ENCODE measurements around the gene SPATS2L. TPM values are rescaled to one million over a fixed set of nuclear protein-coding genes. Genes with fewer than 3 reads are reported as not detected.

The SPATS2L gene
- total RNA-seq, 1 donor from 2014 or later: 100 TPM

DNA sequence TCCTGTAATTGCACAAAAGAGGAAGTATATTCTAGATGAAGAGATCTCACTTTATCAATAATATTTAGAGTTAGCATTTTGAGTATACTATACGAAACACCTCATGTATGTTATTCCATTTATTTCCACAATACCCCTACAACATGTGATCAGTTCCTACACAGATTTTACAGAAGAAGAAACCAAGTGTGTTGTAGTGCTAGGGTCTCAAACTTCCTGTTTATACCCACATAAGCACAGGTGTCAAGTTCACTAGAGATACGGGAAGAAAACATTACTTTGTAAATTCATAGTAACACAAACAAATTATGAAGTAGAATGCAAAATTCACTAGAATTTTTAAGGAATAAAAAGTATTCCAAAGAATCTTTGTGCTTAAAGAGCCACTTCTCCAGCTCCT is 157.0 kb downstream of the SPATS2L start:
- intact Hi-C loops (cut with DNase I): no loop called here
- no peaks in the 10 kb centered on the region for H3K9me3 ChIP-seq
- no peaks in the 10 kb centered on the region for H3K27me3 ChIP-seq (ENCODE audit: low read depth)
- DNase-seq (no peak), ATAC-seq (no peak)
- H3K36me3 ChIP-seq: peaks cover 48% of the 10 kb centered on the region
- H3K27ac ChIP-seq: no peak overlapping the region
- TF ChIP-seq, protein P1, sequence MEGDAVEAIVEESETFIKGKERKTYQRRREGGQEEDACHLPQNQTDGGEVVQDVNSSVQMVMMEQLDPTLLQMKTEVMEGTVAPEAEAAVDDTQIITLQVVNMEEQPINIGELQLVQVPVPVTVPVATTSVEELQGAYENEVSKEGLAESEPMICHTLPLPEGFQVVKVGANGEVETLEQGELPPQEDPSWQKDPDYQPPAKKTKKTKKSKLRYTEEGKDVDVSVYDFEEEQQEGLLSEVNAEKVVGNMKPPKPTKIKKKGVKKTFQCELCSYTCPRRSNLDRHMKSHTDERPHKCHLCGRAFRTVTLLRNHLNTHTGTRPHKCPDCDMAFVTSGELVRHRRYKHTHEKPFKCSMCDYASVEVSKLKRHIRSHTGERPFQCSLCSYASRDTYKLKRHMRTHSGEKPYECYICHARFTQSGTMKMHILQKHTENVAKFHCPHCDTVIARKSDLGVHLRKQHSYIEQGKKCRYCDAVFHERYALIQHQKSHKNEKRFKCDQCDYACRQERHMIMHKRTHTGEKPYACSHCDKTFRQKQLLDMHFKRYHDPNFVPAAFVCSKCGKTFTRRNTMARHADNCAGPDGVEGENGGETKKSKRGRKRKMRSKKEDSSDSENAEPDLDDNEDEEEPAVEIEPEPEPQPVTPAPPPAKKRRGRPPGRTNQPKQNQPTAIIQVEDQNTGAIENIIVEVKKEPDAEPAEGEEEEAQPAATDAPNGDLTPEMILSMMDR (IDR thresholded peaks at IDR 0.05): no peak
- H3K4me1 ChIP-seq: no peaks in the 10 kb centered on the region
- no peak overlapping the region for H3K4me3 ChIP-seq

DNA sequence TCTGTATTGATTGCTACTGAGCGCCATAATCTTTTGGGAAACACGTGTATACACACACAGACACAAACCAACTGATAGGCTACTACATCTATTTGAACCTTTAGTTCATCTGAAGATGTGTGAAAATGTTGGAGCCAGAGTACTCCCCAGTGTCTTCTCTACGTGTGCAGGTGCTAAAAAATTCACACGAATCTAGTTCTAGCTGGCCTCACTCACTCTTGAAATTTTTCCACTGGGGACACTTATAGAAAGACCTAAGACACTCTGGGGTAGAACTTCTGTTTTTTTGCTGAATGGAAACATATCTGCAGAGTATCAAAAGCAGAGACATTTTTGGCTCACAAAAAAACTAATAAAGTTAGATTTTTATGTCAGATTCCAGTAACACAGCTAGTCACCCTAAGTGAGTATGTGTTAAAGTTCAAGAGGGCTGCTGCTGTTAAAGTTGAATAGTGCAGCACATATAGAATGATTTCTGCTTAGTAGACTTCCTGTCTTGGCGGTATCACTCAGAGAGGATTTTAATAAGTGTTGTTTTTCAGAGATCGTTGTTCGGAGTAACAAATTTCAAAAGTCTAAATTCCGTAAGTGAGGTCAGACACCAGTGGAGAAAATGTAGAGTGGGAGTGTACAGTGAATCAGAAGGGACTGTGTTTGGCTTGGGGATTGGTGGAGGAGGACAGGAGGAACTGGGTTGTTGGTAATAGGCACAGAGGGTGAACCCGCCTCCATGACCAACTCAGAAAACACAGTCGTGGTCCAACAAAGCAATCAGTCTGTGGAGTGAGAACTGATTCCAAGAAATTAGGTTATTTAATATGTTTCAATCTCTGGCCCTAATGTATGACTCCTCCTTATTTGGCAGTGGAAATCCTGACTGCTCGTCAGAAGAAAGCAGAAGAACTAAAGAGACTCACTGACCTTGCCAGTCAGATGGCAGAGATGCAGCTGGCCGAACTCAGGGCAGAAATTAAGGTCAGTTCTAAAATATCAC is 160.2 kb downstream of the SPATS2L start:
- Histone ChIP-seq H3K36me3 (peaks cover 66% of the 10 kb centered on the region), H3K9me3 (no peaks in the 10 kb centered on the region), H3K27me3 (ENCODE audit: low read depth) (no peaks in the 10 kb centered on the region), H3K4me1 (no peaks in the 10 kb centered on the region), H3K27ac (peak overlapping the region; percentile 59), H3K4me3 (no peak overlapping the region)
- TF ChIP-seq, protein P1 (IDR thresholded peaks at IDR 0.05): no peak
- intact Hi-C loops (cut with DNase I): no loop called here
- ATAC-seq (peak; percentile 80 to 86), DNase-seq (no peak)

DNA sequence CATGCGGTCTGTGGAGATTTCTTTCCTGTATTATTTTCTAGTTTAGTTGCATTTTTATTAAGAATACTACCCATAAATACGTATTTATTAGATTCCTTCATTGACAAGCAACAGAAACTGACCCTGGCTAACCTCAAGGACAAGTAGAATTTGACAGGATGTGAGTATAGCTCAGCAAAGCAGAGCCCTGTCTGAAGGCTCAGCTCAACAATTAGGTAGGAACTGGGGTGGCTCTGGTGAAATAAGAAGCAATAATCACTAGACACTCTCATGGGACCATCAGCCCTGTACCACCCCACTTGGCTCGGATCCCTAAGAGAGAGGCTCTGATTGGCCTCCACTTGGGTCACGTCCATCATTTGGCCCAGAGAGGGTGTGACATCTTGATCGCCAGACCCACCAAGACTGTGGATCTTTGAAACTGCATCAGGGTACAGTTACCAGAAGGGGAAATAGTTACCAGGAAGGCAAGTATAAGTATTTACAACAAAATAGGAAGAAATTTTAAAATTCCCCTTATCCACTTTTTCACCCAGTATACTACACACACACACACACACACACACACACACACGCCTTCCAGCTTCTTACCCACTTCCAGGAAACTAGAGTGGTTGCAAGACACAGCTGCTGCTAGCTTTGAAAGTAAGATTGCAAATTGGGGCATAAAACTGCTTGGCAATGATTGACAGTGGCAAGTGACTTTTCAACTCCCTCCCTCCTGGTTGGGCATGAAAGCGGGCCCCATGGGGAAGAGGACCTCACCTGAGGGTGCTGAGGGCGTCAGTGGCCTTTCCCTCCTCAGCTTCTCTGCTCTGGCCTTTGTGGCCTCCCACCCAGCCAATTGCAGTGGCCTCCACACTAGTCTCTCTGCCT is 161.6 kb downstream of the SPATS2L start:
- intact Hi-C loops (cut with DNase I): no loop called here
- DNase-seq (no peak), ATAC-seq (no peak)
- Histone ChIP-seq H3K27ac (peak overlapping the region; percentile 24), H3K4me1 (no peaks in the 10 kb centered on the region), H3K36me3 (peaks cover 69% of the 10 kb centered on the region), H3K27me3 (ENCODE audit: low read depth) (no peaks in the 10 kb centered on the region), H3K4me3 (no peak overlapping the region), H3K9me3 (no peaks in the 10 kb centered on the region)
- TF ChIP-seq, protein P1 (IDR thresholded peaks at IDR 0.05): no peak

DNA sequence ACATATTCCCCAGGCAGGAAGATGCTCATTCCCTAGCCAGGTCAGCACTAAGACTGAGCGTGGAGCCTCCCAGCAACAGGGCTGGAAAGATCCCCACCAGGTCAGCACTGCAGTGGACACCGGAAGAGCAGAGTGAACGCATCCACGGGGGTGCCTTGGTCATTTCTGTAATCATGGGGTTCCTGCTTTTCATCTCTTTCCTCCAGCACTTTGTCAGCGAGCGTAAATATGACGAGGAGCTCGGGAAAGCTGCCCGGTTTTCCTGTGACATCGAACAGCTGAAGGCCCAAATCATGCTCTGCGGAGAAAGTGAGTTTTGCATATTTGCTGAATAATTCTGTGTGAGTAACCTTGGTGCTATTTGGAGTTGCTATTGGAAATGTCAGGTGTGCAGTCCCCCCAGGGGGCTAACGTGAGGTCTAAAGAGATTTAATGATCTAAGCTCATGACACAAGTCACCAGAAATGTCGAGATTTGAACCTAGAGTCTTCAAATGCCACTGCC is 163.3 kb downstream of the SPATS2L start:
- Histone ChIP-seq H3K9me3 (no peaks in the 10 kb centered on the region), H3K36me3 (peaks cover 85% of the 10 kb centered on the region), H3K27ac (no peak overlapping the region), H3K4me3 (no peak overlapping the region), H3K4me1 (no peaks in the 10 kb centered on the region), H3K27me3 (ENCODE audit: low read depth) (no peaks in the 10 kb centered on the region)
- intact Hi-C loops (cut with DNase I): no loop called here
- DNase-seq (no peak), ATAC-seq (no peak)
- TF ChIP-seq, protein P1 (IDR thresholded peaks at IDR 0.05): no peak

DNA sequence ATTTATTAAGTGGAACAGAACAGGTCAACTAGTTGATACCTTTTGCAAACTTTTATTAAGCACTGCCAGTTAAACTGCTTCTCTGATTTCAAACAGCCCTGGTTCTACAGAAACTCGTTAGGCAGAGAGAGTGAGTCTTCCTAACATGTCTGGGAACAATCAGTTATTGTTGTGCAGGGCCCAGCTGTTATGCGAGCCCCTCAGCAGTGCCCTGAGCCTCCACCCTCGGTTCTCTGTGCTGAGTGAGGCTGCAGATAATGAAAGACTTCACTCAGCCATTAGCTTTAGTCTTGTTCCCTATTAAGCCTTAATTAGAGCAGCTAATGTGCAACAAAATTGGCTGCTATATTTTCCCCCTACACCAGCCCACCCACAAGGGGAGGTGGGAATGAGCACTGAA is 163.7 kb downstream of the SPATS2L start:
- no peak overlapping the region for H3K4me3 ChIP-seq
- H3K27me3 ChIP-seq (ENCODE audit: low read depth): no peaks in the 10 kb centered on the region
- H3K36me3 ChIP-seq: peaks cover 85% of the 10 kb centered on the region
- TF ChIP-seq, protein P1 (IDR thresholded peaks at IDR 0.05): no peak
- H3K4me1 ChIP-seq: no peaks in the 10 kb centered on the region
- H3K27ac ChIP-seq: no peak overlapping the region
- no peak for ATAC-seq
- H3K9me3 ChIP-seq: no peaks in the 10 kb centered on the region
- intact Hi-C loops (cut with DNase I): no loop called here
- DNase-seq: no peak

Data from lower lobe of right lung (tissue), 2 donors.